ENCODE results near the gene PTPN13.

The PTPN13 gene

GRCh38 chr4:86600007-86600653 lies 6.0 kb downstream of the PTPN13 start:
- no peak for TF ChIP-seq CTCF (IDR thresholded peaks at IDR 0.05; ENCODE audit: insufficient read depth, low read depth, low read length, missing control alignments)
- DNase-seq (ENCODE audit: low read depth): no peak
- no peak overlapping the region for H3K4me3 ChIP-seq (ENCODE audit: low read length)

- no peak for DNase-seq (ENCODE audit: low read depth)
- H3K4me3 ChIP-seq (ENCODE audit: low read length): no peak overlapping the region
- TF ChIP-seq CTCF (IDR thresholded peaks at IDR 0.05; ENCODE audit: insufficient read depth, low read depth, low read length, missing control alignments): no peak
These were observed 9.3 kb downstream of the PTPN13 start for GRCh38 chr4:86603311-86603885.

- TF ChIP-seq CTCF (IDR thresholded peaks at IDR 0.05; ENCODE audit: insufficient read depth, low read depth, low read length, missing control alignments): no peak
- no peak for DNase-seq (ENCODE audit: low read depth)
- no peak overlapping the region for H3K4me3 ChIP-seq (ENCODE audit: low read length)
These were observed 12.7 kb downstream of the PTPN13 start for GRCh38 chr4:86606809-86607208.

- no peak overlapping the region for H3K4me3 ChIP-seq (ENCODE audit: low read length)
These were observed 14.8 kb downstream of the PTPN13 start for GRCh38 chr4:86608757-86609375.

GRCh38 chr4:86611757-86612156 lies 17.6 kb downstream of the PTPN13 start:
- no peak overlapping the region for H3K4me3 ChIP-seq (ENCODE audit: low read length)
- DNase-seq (ENCODE audit: low read depth): no peak
- no peak for TF ChIP-seq CTCF (IDR thresholded peaks at IDR 0.05; ENCODE audit: insufficient read depth, low read depth, low read length, missing control alignments)

More at GRCh38 chr4:86608757-86609375, 14.8 kb downstream of the PTPN13 start:
- no peak for TF ChIP-seq CTCF (IDR thresholded peaks at IDR 0.05; ENCODE audit: insufficient read depth, low read depth, low read length, missing control alignments)
- DNase-seq (ENCODE audit: low read depth): no peak

GRCh38 chr4:86613734-86614133 lies 19.6 kb downstream of the PTPN13 start:
- TF ChIP-seq CTCF (IDR thresholded peaks at IDR 0.05; ENCODE audit: insufficient read depth, low read depth, low read length, missing control alignments): no peak
- H3K4me3 ChIP-seq (ENCODE audit: low read length): no peak overlapping the region
- DNase-seq (ENCODE audit: low read depth): no peak
